ENCODE results near the gene HSD3B7. TPM values are rescaled to one million over a fixed set of nuclear protein-coding genes. Genes with fewer than 3 reads are reported as not detected.

Gene HSD3B7
- total RNA-seq, 1 experiment from 2014 or later = 5.0 TPM

GRCh38 chr16:30991052-30991451 lies 6.0 kb downstream of the HSD3B7 start:
- H3K9me3 ChIP-seq = no peaks in the 10 kb centered on the region
- DNase-seq = no peak
- no peaks in the 10 kb centered on the region for H3K27me3 ChIP-seq
- H3K36me3 ChIP-seq = peaks cover 5% of the 10 kb centered on the region
- no peak overlapping the region for H3K4me3 ChIP-seq

- no peak for DNase-seq
- Histone ChIP-seq H3K4me3 (no peak overlapping the region), H3K27me3 (no peaks in the 10 kb centered on the region), H3K9me3 (no peaks in the 10 kb centered on the region), H3K36me3 (no peaks in the 10 kb centered on the region)
Measured at GRCh38 chr16:30992276-30992780, 7.3 kb downstream of the HSD3B7 start.

- Histone ChIP-seq H3K4me3 (no peak overlapping the region), H3K9me3 (no peaks in the 10 kb centered on the region), H3K27me3 (no peaks in the 10 kb centered on the region), H3K36me3 (no peaks in the 10 kb centered on the region)
- no peak for DNase-seq
Measured at GRCh38 chr16:30992931-30993816, 8.2 kb downstream of the HSD3B7 start.

- DNase-seq = no peak
- no peak overlapping the region for H3K4me3 ChIP-seq
- no peaks in the 10 kb centered on the region for H3K27me3 ChIP-seq
- H3K36me3 ChIP-seq = no peaks in the 10 kb centered on the region
- no peaks in the 10 kb centered on the region for H3K9me3 ChIP-seq
Measured at GRCh38 chr16:30995927-30996323, 10.9 kb downstream of the HSD3B7 start.

GRCh38 chr16:30996324-30996984 lies 11.4 kb downstream of the HSD3B7 start:
- no peak for DNase-seq
- Histone ChIP-seq H3K4me3 (peak overlapping the region; percentile 46), H3K27me3 (no peaks in the 10 kb centered on the region), H3K9me3 (no peaks in the 10 kb centered on the region), H3K36me3 (no peaks in the 10 kb centered on the region)

- Histone ChIP-seq H3K4me3 (peak overlapping the region; percentile 46), H3K36me3 (no peaks in the 10 kb centered on the region), H3K9me3 (no peaks in the 10 kb centered on the region), H3K27me3 (no peaks in the 10 kb centered on the region)
- DNase-seq = peak; percentile 83
Measured at GRCh38 chr16:30996985-30997724, 12.1 kb downstream of the HSD3B7 start.

GRCh38 chr16:30997725-30998711 lies 13.0 kb downstream of the HSD3B7 start:
- peak; percentile 91 for DNase-seq
- no peaks in the 10 kb centered on the region for H3K9me3 ChIP-seq
- peak overlapping the region; percentile 46 for H3K4me3 ChIP-seq
- no peaks in the 10 kb centered on the region for H3K27me3 ChIP-seq
- H3K36me3 ChIP-seq = no peaks in the 10 kb centered on the region

- no peaks in the 10 kb centered on the region for H3K27me3 ChIP-seq
- H3K9me3 ChIP-seq = no peaks in the 10 kb centered on the region
- H3K36me3 ChIP-seq = no peaks in the 10 kb centered on the region
- H3K4me3 ChIP-seq = no peak overlapping the region
- DNase-seq = peak; percentile 72
Measured at GRCh38 chr16:30998852-30999761, 14.1 kb downstream of the HSD3B7 start.

GRCh38 chr16:31000671-31001382 lies 15.8 kb downstream of the HSD3B7 start:
- H3K4me3 ChIP-seq = no peak overlapping the region
- H3K9me3 ChIP-seq = no peaks in the 10 kb centered on the region
- no peak for DNase-seq
- H3K36me3 ChIP-seq = no peaks in the 10 kb centered on the region
- no peaks in the 10 kb centered on the region for H3K27me3 ChIP-seq

GRCh38 chr16:31001507-31002249 lies 16.7 kb downstream of the HSD3B7 start:
- Histone ChIP-seq H3K36me3 (no peaks in the 10 kb centered on the region), H3K9me3 (no peaks in the 10 kb centered on the region), H3K4me3 (no peak overlapping the region), H3K27me3 (no peaks in the 10 kb centered on the region)
- DNase-seq = no peak

- H3K27me3 ChIP-seq = no peaks in the 10 kb centered on the region
- H3K4me3 ChIP-seq = no peak overlapping the region
- H3K36me3 ChIP-seq = no peaks in the 10 kb centered on the region
- DNase-seq = no peak
- no peaks in the 10 kb centered on the region for H3K9me3 ChIP-seq
Measured at GRCh38 chr16:31002250-31002700, 17.3 kb downstream of the HSD3B7 start.

- DNase-seq = no peak
- Histone ChIP-seq H3K4me3 (no peak overlapping the region), H3K36me3 (no peaks in the 10 kb centered on the region), H3K9me3 (no peaks in the 10 kb centered on the region), H3K27me3 (no peaks in the 10 kb centered on the region)
Measured at GRCh38 chr16:31002862-31003341, 17.9 kb downstream of the HSD3B7 start.

GRCh38 chr16:31003744-31004143 lies 18.7 kb downstream of the HSD3B7 start:
- H3K27me3 ChIP-seq = no peaks in the 10 kb centered on the region
- no peak for DNase-seq
- no peaks in the 10 kb centered on the region for H3K9me3 ChIP-seq
- H3K36me3 ChIP-seq = no peaks in the 10 kb centered on the region
- no peak overlapping the region for H3K4me3 ChIP-seq

- no peaks in the 10 kb centered on the region for H3K36me3 ChIP-seq
- H3K9me3 ChIP-seq = no peaks in the 10 kb centered on the region
- no peak for DNase-seq
- no peaks in the 10 kb centered on the region for H3K27me3 ChIP-seq
- H3K4me3 ChIP-seq = no peak overlapping the region
Measured at GRCh38 chr16:31004658-31005057, 19.7 kb downstream of the HSD3B7 start.

Data from MG63 (cell line).